ENCODE data around the gene TNPO3. TPM values are rescaled to one million over a fixed set of nuclear protein-coding genes. Genes with fewer than 3 reads are reported as not detected.
"Not testable (repeated sequence)": the region's sequence is repeated elsewhere in the genome, so short reads cannot be mapped to it uniquely, and the experiment has no call there.

The TNPO3 gene
- total RNA-seq, 1 experiment from 2014 or later: 58.5 TPM

GRCh38 chr7:129052441-129052840, 2.5 kb downstream of the TNPO3 start:
- DNase-seq (ENCODE audit: low read depth, low spot score) (no peak), ATAC-seq (no peak)
- H3K4me2 ChIP-seq (ENCODE audit: low read length): peak overlapping the region; percentile 6; the same call in 1 of the 2 replicates
- peaks cover 4% of the 10 kb centered on the region; the same call in 1 of the 2 replicates for H4K20me1 ChIP-seq (ENCODE audit: insufficient read depth)
- no peaks in the 10 kb centered on the region for H3K27me3 ChIP-seq (ENCODE audit: insufficient read depth, low read length)
- H3K9me3 ChIP-seq (ENCODE audit: control insufficient read depth in 1 of 2, insufficient read depth in 1 of 2, low read depth in 1 of 2, low read length in 2 of 2): no peaks in the 10 kb centered on the region
- peaks cover 73% of the 10 kb centered on the region for H3K79me2 ChIP-seq (ENCODE audit: insufficient read depth, low read length)
- ChIA-PET POLR2A (no interaction called here), CTCF (no interaction called here), RAD21 (ENCODE audit: low non-redundant PET in 1 of 2, low total read pairs in 2 of 2, uncharacterized antibody in 2 of 2, unreplicated experiment in 2 of 2) (no interaction called here)
- no peaks in the 10 kb centered on the region for H3K9me2 ChIP-seq (ENCODE audit: insufficient read depth)
- H3K9ac ChIP-seq (ENCODE audit: low read length): no peak overlapping the region
- intact Hi-C loops (cut with micrococcal nuclease): no loop called here
- H3K4me1 ChIP-seq (ENCODE audit: control insufficient read depth in 1 of 2, insufficient read depth in 2 of 2, low read length in 2 of 2): peaks cover 3 to 14% of the 10 kb centered on the region in 2 experiments; a peak in 3 of 4 replicates
- no peak for TF ChIP-seq YY1 (IDR thresholded peaks at IDR 0.05; ENCODE audit: extremely low read depth, insufficient replicate concordance, low read depth, low read length)
- TF ChIP-seq ATF3 (IDR thresholded peaks at IDR 0.05): no peak
- no peak for TF ChIP-seq SRF (IDR thresholded peaks at IDR 0.05; ENCODE audit: low read depth)
- no peak for TF ChIP-seq ZNF274 (IDR thresholded peaks at IDR 0.05; ENCODE audit: low read depth, low read length)
- TF ChIP-seq, protein P1, sequence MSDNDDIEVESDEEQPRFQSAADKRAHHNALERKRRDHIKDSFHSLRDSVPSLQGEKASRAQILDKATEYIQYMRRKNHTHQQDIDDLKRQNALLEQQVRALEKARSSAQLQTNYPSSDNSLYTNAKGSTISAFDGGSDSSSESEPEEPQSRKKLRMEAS (IDR thresholded peaks at IDR 0.05): no peak
- TF ChIP-seq, protein P2, sequence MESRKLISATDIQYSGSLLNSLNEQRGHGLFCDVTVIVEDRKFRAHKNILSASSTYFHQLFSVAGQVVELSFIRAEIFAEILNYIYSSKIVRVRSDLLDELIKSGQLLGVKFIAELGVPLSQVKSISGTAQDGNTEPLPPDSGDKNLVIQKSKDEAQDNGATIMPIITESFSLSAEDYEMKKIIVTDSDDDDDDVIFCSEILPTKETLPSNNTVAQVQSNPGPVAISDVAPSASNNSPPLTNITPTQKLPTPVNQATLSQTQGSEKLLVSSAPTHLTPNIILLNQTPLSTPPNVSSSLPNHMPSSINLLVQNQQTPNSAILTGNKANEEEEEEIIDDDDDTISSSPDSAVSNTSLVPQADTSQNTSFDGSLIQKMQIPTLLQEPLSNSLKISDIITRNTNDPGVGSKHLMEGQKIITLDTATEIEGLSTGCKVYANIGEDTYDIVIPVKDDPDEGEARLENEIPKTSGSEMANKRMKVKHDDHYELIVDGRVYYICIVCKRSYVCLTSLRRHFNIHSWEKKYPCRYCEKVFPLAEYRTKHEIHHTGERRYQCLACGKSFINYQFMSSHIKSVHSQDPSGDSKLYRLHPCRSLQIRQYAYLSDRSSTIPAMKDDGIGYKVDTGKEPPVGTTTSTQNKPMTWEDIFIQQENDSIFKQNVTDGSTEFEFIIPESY (IDR thresholded peaks at IDR 0.05; ENCODE audit: extremely low read depth, insufficient replicate concordance, low read length): no peak
- TF ChIP-seq CBX3 (IDR thresholded peaks at IDR 0.05; ENCODE audit: low read depth): no peak
- no peak for TF ChIP-seq POLR2AphosphoS5 (IDR thresholded peaks at IDR 0.05; ENCODE audit: low read depth, low read length)
- no peaks in the 10 kb centered on the region for H3K36me3 ChIP-seq (ENCODE audit: control insufficient read depth in 1 of 2, insufficient read depth in 2 of 2, low read length in 2 of 2)
- H3K4me3 ChIP-seq (replicated peaks in 1 of 2; ENCODE audit: low read depth in 1 of 2, low read length in 2 of 2): no peak overlapping the region
- no peak overlapping the region for H3K27ac ChIP-seq (ENCODE audit: low read depth, low read length)
- no TSS peak for BruUV-seq (replicated peaks)
- H2AFZ ChIP-seq (ENCODE audit: low read depth, low read length, poor library complexity, severe bottlenecking): no peak overlapping the region

DNA sequence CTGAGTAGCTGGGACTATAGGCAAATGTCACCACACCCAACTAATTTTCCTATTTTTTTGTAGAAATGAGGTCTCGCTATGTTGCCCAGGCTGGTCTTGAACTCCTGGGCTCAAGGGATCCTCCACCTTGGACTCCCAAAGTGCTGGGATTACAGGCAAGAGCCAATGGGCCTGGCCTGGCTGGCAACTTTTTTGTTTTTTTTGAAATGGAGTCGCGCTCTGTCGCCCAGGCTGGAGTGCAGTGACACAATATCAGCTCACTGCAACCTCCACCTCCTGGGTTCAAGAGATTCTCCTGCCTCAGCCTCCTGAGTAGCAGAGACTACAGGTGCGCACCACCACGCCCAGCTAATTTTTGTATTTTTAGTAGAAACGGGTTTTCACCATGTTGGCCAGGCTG, 3.5 kb downstream of the TNPO3 start:
- H3K4me2 ChIP-seq (ENCODE audit: low read length); H2AFZ ChIP-seq (ENCODE audit: low read depth, low read length, poor library complexity, severe bottlenecking); H3K27me3 ChIP-seq (ENCODE audit: insufficient read depth, low read length); ATAC-seq; H3K9me2 ChIP-seq (ENCODE audit: insufficient read depth); POLR2A ChIA-PET; RAD21 ChIA-PET (ENCODE audit: low non-redundant PET in 1 of 2, low total read pairs in 2 of 2, uncharacterized antibody in 2 of 2, unreplicated experiment in 2 of 2); H3K27ac ChIP-seq (ENCODE audit: low read depth, low read length); intact Hi-C loops (cut with micrococcal nuclease); CTCF ChIA-PET; H3K36me3 ChIP-seq (ENCODE audit: control insufficient read depth in 1 of 2, insufficient read depth in 2 of 2, low read length in 2 of 2); BruUV-seq (replicated peaks); H4K20me1 ChIP-seq (ENCODE audit: insufficient read depth); DNase-seq (ENCODE audit: low read depth, low spot score); H3K9me3 ChIP-seq (ENCODE audit: control insufficient read depth in 1 of 2, insufficient read depth in 1 of 2, low read depth in 1 of 2, low read length in 2 of 2); H3K9ac ChIP-seq (ENCODE audit: low read length); H3K4me3 ChIP-seq (replicated peaks in 1 of 2; ENCODE audit: low read depth in 1 of 2, low read length in 2 of 2): not testable (repeated sequence)
- peaks cover 3 to 14% of the 10 kb centered on the region in 2 experiments; a peak in 3 of 4 replicates for H3K4me1 ChIP-seq (ENCODE audit: control insufficient read depth in 1 of 2, insufficient read depth in 2 of 2, low read length in 2 of 2)
- peaks cover 83% of the 10 kb centered on the region for H3K79me2 ChIP-seq (ENCODE audit: insufficient read depth, low read length)
